Endothelial cell of umbilical vein (primary cell): Measurements from ENCODE around the gene KCNQ5. TPM values are rescaled to one million over a fixed set of nuclear protein-coding genes. Genes with fewer than 3 reads are reported as not detected.

Experiments used
- BruUV-seq: library from RNA; stranded (reverse); fragments of 400-500 nt; replicated peaks from 2 replicates; lab custom pipeline; 2021; lab: Mats Ljungman, UMichigan
- CTCF ChIA-PET: fragments of 300-600, 350-600 bp; sonication (Branson Sonifier 250); formaldehyde crosslinking; loops from one replicate; lab custom pipeline; 2021; ENCODE audit warnings: antibody characterized with exemption, inconsistent platforms; lab: Charles Lee
- POLR2A ChIA-PET: fragments of 300-600, 350-600 bp; sonication (Branson Sonifier 250); formaldehyde crosslinking; loops from one replicate; lab custom pipeline; 2021; ENCODE audit warnings: antibody characterized with exemption, inconsistent platforms; lab: Charles Lee
- DNase-seq: peaks from one replicate; pipeline ENCODE4 v3.0.0-alpha.2; 2011; ENCODE audit warnings: low read depth, low spot score
- FAIRE-seq: peaks from 2 replicates; lab custom pipeline; 2011; peaks lifted over from hg19 to GRCh38; lab: Jason Lieb, UNC
- H2AFZ ChIP-seq: 2 replicates; pipeline ENCODE4 v1.6.0; 2012; ENCODE audit warnings: low read depth, low read length, control low read depth, inconsistent platforms
- H3K27ac ChIP-seq: 2 replicates; pipeline ENCODE4 v1.5.1; 2011; ENCODE audit warnings: low read depth, mild to moderate bottlenecking, control low read depth, low read length, moderate library complexity; ENCODE audit not compliant: insufficient read depth
- H3K27me3 ChIP-seq, 2 experiments: 2 replicates each; pipeline versions ENCODE4 v1.6.0 to v1.6.1; 2011; ENCODE audit warnings: low read length in 2 of 2, mixed read lengths in 1 of 2; ENCODE audit not compliant: control insufficient read depth in 2 of 2, insufficient read depth in 2 of 2
- H3K36me3 ChIP-seq, 2 experiments: 2 replicates in 1 of 2; 3 replicates in 1 of 2; pipeline ENCODE4 v1.5.1; 2011; ENCODE audit warnings: low read length in 2 of 2, mild to moderate bottlenecking in 1 of 2, moderate library complexity in 1 of 2; ENCODE audit not compliant: control insufficient read depth in 2 of 2, insufficient read depth in 2 of 2; ENCODE audit errors: extremely low read depth in 1 of 2
- H3K4me1 ChIP-seq: 3 replicates; pipeline ENCODE4 v1.5.1; 2011; ENCODE audit warnings: mild to moderate bottlenecking, low read length; ENCODE audit not compliant: control insufficient read depth, insufficient read depth; ENCODE audit errors: extremely low read depth
- H3K4me2 ChIP-seq: 2 replicates; pipeline ENCODE4 v1.6.1; 2011; ENCODE audit warnings: low read length, control low read depth, mixed read lengths; ENCODE audit not compliant: insufficient read depth
- H3K4me3 ChIP-seq, 3 experiments: fragments of 200-600 bp in 1 of 3; sonication (generic), shearing (Covaris generic) in 1 of 3; replicated peaks in 1 of 3; 2 replicates each; pipeline ENCODE4 v1.5.1; 2011 to 2016; ENCODE audit warnings: control low read depth in 3 of 3, low read length in 3 of 3, mild to moderate bottlenecking in 2 of 3, inconsistent platforms in 1 of 3, low read depth in 1 of 3, moderate library complexity in 1 of 3; ENCODE audit not compliant: insufficient read depth in 1 of 3
- H3K79me2 ChIP-seq: 2 replicates; pipeline ENCODE4 v1.6.0; 2012; ENCODE audit warnings: low read length, inconsistent platforms; ENCODE audit not compliant: control insufficient read depth, insufficient read depth
- H3K9ac ChIP-seq: replicated peaks from 2 replicates; pipeline ENCODE3; 2011; ENCODE audit warnings: low read length, control low read depth; ENCODE audit not compliant: insufficient read depth; ENCODE audit errors: extremely low read depth
- H3K9me1 ChIP-seq: replicated peaks from 3 replicates; pipeline ENCODE4 v1.6.0; 2011; ENCODE audit warnings: mild to moderate bottlenecking, low read length; ENCODE audit not compliant: control insufficient read depth, insufficient read depth; ENCODE audit errors: extremely low read depth
- H3K9me3 ChIP-seq: replicated peaks from 2 replicates; pipeline ENCODE4 v1.5.1; 2012; ENCODE audit warnings: low read length, inconsistent platforms; ENCODE audit not compliant: control insufficient read depth, insufficient read depth
- H4K20me1 ChIP-seq: replicated peaks from 2 replicates; pipeline ENCODE3; 2011; ENCODE audit warnings: mild to moderate bottlenecking, low read length; ENCODE audit not compliant: control insufficient read depth, insufficient read depth; ENCODE audit errors: extremely low read depth
- EZH2 ChIP-seq: IDR thresholded peaks from 2 replicates; pipeline ENCODE4 v1.6.1; 2012; ENCODE audit warnings: borderline replicate concordance, low read depth, mild to moderate bottlenecking, moderate library complexity, low read length, inconsistent platforms; ENCODE audit not compliant: severe bottlenecking
- FOS ChIP-seq: IDR thresholded peaks from 2 replicates; pipeline ENCODE4 v1.6.1; 2011; ENCODE audit warnings: mild to moderate bottlenecking, low read length, moderate library complexity, borderline replicate concordance; ENCODE audit not compliant: insufficient read depth
- GATA2 ChIP-seq: IDR thresholded peaks from 2 replicates; pipeline ENCODE4 v1.7.0; 2011; ENCODE audit warnings: low read depth, mild to moderate bottlenecking, moderate library complexity, mixed read lengths, low read length; ENCODE audit not compliant: insufficient read length, insufficient read depth
- JUN ChIP-seq: IDR thresholded peaks from 2 replicates; pipeline ENCODE4 v1.6.1; 2011; ENCODE audit warnings: borderline replicate concordance, low read depth; ENCODE audit not compliant: insufficient read length, insufficient read depth
- MAX ChIP-seq: IDR thresholded peaks from 2 replicates; pipeline ENCODE4 v1.6.1; 2011; ENCODE audit not compliant: insufficient read depth, insufficient read length
- MYC ChIP-seq: IDR thresholded peaks from one replicate; pipeline ENCODE4 v1.6.1; 2011; ENCODE audit warnings: mild to moderate bottlenecking, low read depth, low read length
- POLR2A ChIP-seq: IDR thresholded peaks from 2 replicates; pipeline ENCODE4 v1.6.1; 2012; ENCODE audit warnings: low read depth, mild to moderate bottlenecking, control low read depth, low read length
- POLR2AphosphoS5 ChIP-seq: IDR thresholded peaks from 2 replicates; pipeline ENCODE4 v1.6.1; 2012; ENCODE audit warnings: low read depth, mild to moderate bottlenecking, control low read depth, low read length, moderate library complexity; ENCODE audit not compliant: insufficient read depth
- dilution Hi-C: fragments of 300-500 bp; cut with MboI; formaldehyde crosslinking; loops from one replicate; pipeline ENCODE4 v1.15.0; 2019; ENCODE audit warnings: low sequenced_read_pairs; ENCODE audit not compliant: extremely low pct_ligation_motif_present
- intact Hi-C: fragments of 100-400 bp; cut with micrococcal nuclease; formaldehyde crosslinking; loops from one replicate; pipeline ENCODE4 v1.10.0; 2022
- polyA plus RNA-seq, 4 experiments: library from polyadenylated mRNA; depleted of rRNA in 3 of 4; stranded (reverse) in 3 of 4; unstranded in 1 of 4; fragments of >200 nt; gene quantifications; 2 replicates each; pipeline versions ENCODE4 v1.2.1 to v1.2.3, GENCODE V29; 2011 to 2012; ENCODE audit warnings: missing spikeins in 1 of 4
- total RNA-seq: library from RNA; stranded (reverse); gene quantifications from 2 replicates; pipeline ENCODE4 v1.2.3, GENCODE V29; 2021
- TF ChIP-seq, protein P1 (sequence below), 2 donors: IDR thresholded peaks; 1 replicate in 1 of 2; 2 replicates in 1 of 2; pipeline ENCODE4 v1.5.1; 2011; ENCODE audit warnings: low read length in 2 of 2, mild to moderate bottlenecking in 2 of 2, moderate library complexity in 2 of 2, control low read depth in 1 of 2, inconsistent platforms in 1 of 2, low read depth in 1 of 2; ENCODE audit not compliant: insufficient read depth in 1 of 2; ENCODE audit errors: extremely low read depth in 1 of 2

The KCNQ5 gene
- total and polyA plus RNA-seq, 2 donors (not counting 3 experiments of a cell fraction or from before 2014, with no cell fraction given), result 0.22 TPM; not detected in 1

GRCh38 chr6:73227606-73228255 lies 605.9 kb downstream of the KCNQ5 start:
- ChIA-PET CTCF (no interaction called here), POLR2A (no interaction called here)
- dilution Hi-C loops (no loop called here), intact Hi-C loops (no loop called here)
- H3K4me1 ChIP-seq, result no peaks in the 10 kb centered on the region
- no peak overlapping the region for H3K4me3 ChIP-seq
- no peaks in the 10 kb centered on the region for H3K9me1 ChIP-seq
- FAIRE-seq (no peak), DNase-seq (no peak)
- H4K20me1 ChIP-seq, result no peaks in the 10 kb centered on the region
- H3K27me3 ChIP-seq, result no peaks in the 10 kb centered on the region
- H3K27ac ChIP-seq, result no peak overlapping the region
- H3K9ac ChIP-seq, result no peak overlapping the region
- H3K9me3 ChIP-seq, result no peaks in the 10 kb centered on the region
- no TSS peak for BruUV-seq
- no peaks in the 10 kb centered on the region for H3K79me2 ChIP-seq
- no peak overlapping the region for H2AFZ ChIP-seq
- no peaks in the 10 kb centered on the region for H3K36me3 ChIP-seq
- no peak for TF ChIP-seq MYC
- no peak for TF ChIP-seq POLR2A
- TF ChIP-seq EZH2, result no peak
- no peak for TF ChIP-seq MAX
- no peak for TF ChIP-seq FOS
- no peak for TF ChIP-seq JUN
- no peak for TF ChIP-seq GATA2
- no peak for TF ChIP-seq POLR2AphosphoS5
- TF ChIP-seq, protein P1, sequence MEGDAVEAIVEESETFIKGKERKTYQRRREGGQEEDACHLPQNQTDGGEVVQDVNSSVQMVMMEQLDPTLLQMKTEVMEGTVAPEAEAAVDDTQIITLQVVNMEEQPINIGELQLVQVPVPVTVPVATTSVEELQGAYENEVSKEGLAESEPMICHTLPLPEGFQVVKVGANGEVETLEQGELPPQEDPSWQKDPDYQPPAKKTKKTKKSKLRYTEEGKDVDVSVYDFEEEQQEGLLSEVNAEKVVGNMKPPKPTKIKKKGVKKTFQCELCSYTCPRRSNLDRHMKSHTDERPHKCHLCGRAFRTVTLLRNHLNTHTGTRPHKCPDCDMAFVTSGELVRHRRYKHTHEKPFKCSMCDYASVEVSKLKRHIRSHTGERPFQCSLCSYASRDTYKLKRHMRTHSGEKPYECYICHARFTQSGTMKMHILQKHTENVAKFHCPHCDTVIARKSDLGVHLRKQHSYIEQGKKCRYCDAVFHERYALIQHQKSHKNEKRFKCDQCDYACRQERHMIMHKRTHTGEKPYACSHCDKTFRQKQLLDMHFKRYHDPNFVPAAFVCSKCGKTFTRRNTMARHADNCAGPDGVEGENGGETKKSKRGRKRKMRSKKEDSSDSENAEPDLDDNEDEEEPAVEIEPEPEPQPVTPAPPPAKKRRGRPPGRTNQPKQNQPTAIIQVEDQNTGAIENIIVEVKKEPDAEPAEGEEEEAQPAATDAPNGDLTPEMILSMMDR (IDR thresholded peaks at IDR 0.05; ENCODE audit: extremely low read depth in 1 of 2, insufficient read depth in 1 of 2, low read depth in 1 of 2, low read length in 2 of 2), result no peak
- H3K4me2 ChIP-seq, result no peak overlapping the region
